ENCODE results near the gene CPLX3. TPM values are rescaled to one million over a fixed set of nuclear protein-coding genes. Genes with fewer than 3 reads are reported as not detected.

The CPLX3 gene
- polyA plus RNA-seq, 3 donors, result 0.12 TPM; not detected in 2

DNA sequence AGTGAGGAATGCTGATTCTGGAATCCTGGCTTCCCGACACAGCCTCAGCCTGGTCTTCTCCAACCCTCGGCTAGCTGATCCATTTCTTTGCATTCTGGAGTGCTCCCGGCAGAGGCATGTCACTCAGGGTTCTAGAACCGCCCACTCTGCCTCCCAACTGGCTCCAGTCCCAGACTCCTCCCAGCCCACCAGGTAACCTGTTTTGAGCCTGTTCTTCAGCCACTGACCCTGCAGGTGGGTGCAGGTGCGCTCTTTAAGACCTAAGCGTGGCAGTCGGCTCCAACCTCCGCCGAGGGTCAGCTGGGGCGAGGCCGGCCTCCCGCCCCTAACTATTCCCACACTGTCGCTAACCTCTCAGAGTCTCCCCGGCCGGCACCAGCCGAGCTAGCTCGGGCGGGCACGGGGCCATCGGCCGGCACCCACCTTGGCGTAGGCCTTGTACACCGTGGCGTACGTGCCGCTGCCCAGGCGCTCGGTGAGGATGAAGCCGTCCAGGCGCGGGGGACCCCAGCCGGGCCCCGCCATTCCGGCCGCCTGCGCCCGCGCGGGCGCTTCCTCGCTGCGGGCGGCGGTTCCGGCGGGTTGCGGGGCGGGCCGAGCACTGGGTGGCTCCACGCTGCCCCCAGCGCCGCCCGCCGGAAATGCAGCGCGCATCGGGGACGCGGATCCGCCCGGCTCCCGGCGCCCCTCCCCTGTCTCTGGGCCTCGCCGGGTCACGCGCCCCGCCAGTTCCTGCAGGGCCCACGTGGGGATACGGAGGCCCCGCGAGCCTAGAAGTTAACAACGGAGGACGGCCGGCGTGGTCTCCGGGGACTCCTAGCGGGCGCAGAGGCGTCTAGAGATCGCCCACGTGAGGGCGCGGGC is 16.4 kb downstream of the CPLX3 start, which contains the start of gene ULK3:
Gene ULK3, minus strand, starts transcription at position 576 of the 864 bp plus-strand sequence. Its CDS starts 51 bp downstream, at position 525.
- Histone ChIP-seq H3K4me3 (replicated peaks in 1 of 3; ENCODE audit: low read depth in 2 of 3, low read length in 3 of 3) (peak within 1 kb of the TSS; percentile 54 to 95 (median 64)), H3K4me2 (replicated peaks; ENCODE audit: extremely low read depth, low read length, poor library complexity, severe bottlenecking) (peak within 1 kb of the TSS; percentile 97), H3K27me3 (ENCODE audit: control insufficient read depth in 2 of 2, insufficient read depth in 2 of 2, low read length in 2 of 2) (no peaks in the 10 kb centered on the region), H3K79me2 (ENCODE audit: insufficient read depth, low read length) (peaks cover 2% of the 10 kb centered on the region), H4K20me1 (ENCODE audit: insufficient read depth, low read length) (peaks cover 35% of the 10 kb centered on the region), H2AFZ (ENCODE audit: insufficient read depth, low read depth, low read length, poor library complexity, severe bottlenecking) (peak within 1 kb of the TSS; percentile 96), H3K4me1 (ENCODE audit: control insufficient read depth in 1 of 2, insufficient read depth in 2 of 2, low read length in 2 of 2) (peaks cover 16 to 22% of the 10 kb centered on the region in 2 donors), H3K36me3 (replicated peaks in 1 of 2; ENCODE audit: control insufficient read depth in 1 of 2, insufficient read depth in 2 of 2, low read length in 2 of 2) (peaks cover 40 to 52% of the 10 kb centered on the region in 2 donors), H3K9ac (ENCODE audit: insufficient read depth, low read length, poor library complexity, severe bottlenecking) (peak within 1 kb of the TSS; percentile 78), H3K27ac (ENCODE audit: low read depth in 1 of 2, low read length in 2 of 2) (peak within 1 kb of the TSS in 1 of 2 donors; percentile 78), H3K9me3 (replicated peaks in 1 of 2; ENCODE audit: control insufficient read depth in 1 of 2, insufficient read depth in 1 of 2, low read length in 2 of 2) (no peaks in the 10 kb centered on the region)
- TF ChIP-seq, protein P1, sequence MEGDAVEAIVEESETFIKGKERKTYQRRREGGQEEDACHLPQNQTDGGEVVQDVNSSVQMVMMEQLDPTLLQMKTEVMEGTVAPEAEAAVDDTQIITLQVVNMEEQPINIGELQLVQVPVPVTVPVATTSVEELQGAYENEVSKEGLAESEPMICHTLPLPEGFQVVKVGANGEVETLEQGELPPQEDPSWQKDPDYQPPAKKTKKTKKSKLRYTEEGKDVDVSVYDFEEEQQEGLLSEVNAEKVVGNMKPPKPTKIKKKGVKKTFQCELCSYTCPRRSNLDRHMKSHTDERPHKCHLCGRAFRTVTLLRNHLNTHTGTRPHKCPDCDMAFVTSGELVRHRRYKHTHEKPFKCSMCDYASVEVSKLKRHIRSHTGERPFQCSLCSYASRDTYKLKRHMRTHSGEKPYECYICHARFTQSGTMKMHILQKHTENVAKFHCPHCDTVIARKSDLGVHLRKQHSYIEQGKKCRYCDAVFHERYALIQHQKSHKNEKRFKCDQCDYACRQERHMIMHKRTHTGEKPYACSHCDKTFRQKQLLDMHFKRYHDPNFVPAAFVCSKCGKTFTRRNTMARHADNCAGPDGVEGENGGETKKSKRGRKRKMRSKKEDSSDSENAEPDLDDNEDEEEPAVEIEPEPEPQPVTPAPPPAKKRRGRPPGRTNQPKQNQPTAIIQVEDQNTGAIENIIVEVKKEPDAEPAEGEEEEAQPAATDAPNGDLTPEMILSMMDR (IDR thresholded peaks at IDR 0.05), result peak; percentile 89
- under 1% methylated on average over 84 of the region's 84 CpGs for WGBS (ENCODE audit: insufficient coverage)
- Mint-ChIP-seq H3K4me3 (peak within 1 kb of the TSS; percentile 87 to 92), H3K9me3 (no peaks in the 10 kb centered on the region), H3K36me3 (peaks cover 36 to 55% of the 10 kb centered on the region in 2 donors), H3K27ac (peak within 1 kb of the TSS; percentile 58 to 83 (median 78)), H3K4me1 (peaks cover 37% of the 10 kb centered on the region), H3K27me3 (ENCODE audit: low read depth in 3 of 3) (peaks cover 0 to 3% (median 0%) of the 10 kb centered on the region in 3 donors)
- intact Hi-C loops (cut with micrococcal nuclease), result loop anchor here (10.0 kb wide), 1 partner anchor 62 kb away; the partner anchor contains the start of gene FAM219B (in 2 of the 2)
- peak; percentile 86 to 91 (median 89) for DNase-seq

DNA sequence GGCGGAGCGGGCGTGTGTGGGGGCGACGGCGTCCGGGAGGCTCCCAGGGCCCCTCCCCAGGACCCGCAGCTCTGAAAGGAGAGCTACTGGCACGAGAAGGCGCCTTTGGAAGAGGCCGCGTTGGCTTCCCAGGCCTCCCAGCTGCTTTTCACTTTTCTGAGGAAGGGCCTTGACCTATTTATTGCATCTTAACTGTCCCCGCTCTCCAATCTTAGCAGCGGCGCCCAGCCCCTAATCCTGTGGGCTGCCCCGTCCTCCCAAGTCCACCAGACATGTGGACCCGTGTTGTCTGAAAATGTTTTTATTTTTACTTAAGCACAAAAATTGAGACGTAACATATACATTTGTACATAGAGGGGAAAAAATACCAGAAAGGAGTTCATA is 17.0 kb downstream of the CPLX3 start:
- Mint-ChIP-seq H3K4me1 (peaks cover 37% of the 10 kb centered on the region), H3K27me3 (ENCODE audit: low read depth in 3 of 3) (peaks cover 0 to 3% (median 0%) of the 10 kb centered on the region in 3 donors), H3K4me3 (peak overlapping the region; percentile 64 to 71), H3K27ac (peak overlapping the region; percentile 58 to 83 (median 78)), H3K9me3 (no peaks in the 10 kb centered on the region), H3K36me3 (peaks cover 43 to 61% of the 10 kb centered on the region in 2 donors)
- Histone ChIP-seq H3K9me3 (replicated peaks in 1 of 2; ENCODE audit: control insufficient read depth in 1 of 2, insufficient read depth in 1 of 2, low read length in 2 of 2) (no peaks in the 10 kb centered on the region), H3K27ac (ENCODE audit: low read depth in 1 of 2, low read length in 2 of 2) (peak overlapping the region in 1 of 2 donors; percentile 44), H2AFZ (ENCODE audit: insufficient read depth, low read depth, low read length, poor library complexity, severe bottlenecking) (peak overlapping the region; percentile 46), H3K4me2 (replicated peaks; ENCODE audit: extremely low read depth, low read length, poor library complexity, severe bottlenecking) (peak overlapping the region; percentile 97), H3K79me2 (ENCODE audit: insufficient read depth, low read length) (peaks cover 2% of the 10 kb centered on the region), H3K4me3 (replicated peaks in 1 of 3; ENCODE audit: low read depth in 2 of 3, low read length in 3 of 3) (peak overlapping the region; percentile 20 to 95 (median 25)), H3K27me3 (ENCODE audit: control insufficient read depth in 2 of 2, insufficient read depth in 2 of 2, low read length in 2 of 2) (no peaks in the 10 kb centered on the region), H3K9ac (ENCODE audit: insufficient read depth, low read length, poor library complexity, severe bottlenecking) (peak overlapping the region; percentile 78), H3K4me1 (ENCODE audit: control insufficient read depth in 1 of 2, insufficient read depth in 2 of 2, low read length in 2 of 2) (peaks cover 16 to 22% of the 10 kb centered on the region in 2 donors), H3K36me3 (replicated peaks in 1 of 2; ENCODE audit: control insufficient read depth in 1 of 2, insufficient read depth in 2 of 2, low read length in 2 of 2) (peaks cover 46 to 52% of the 10 kb centered on the region in 2 donors), H4K20me1 (ENCODE audit: insufficient read depth, low read length) (peaks cover 37% of the 10 kb centered on the region)
- TF ChIP-seq, protein P1 (IDR thresholded peaks at IDR 0.05), result no peak
- intact Hi-C loops (cut with micrococcal nuclease), result loop anchor here (10.0 kb wide), 1 partner anchor 61 kb away; the partner anchor contains the start of gene FAM219B (in 2 of the 2)
- WGBS (ENCODE audit: insufficient coverage), result 6% methylated on average over 13 of the region's 18 CpGs
- DNase-seq, result no peak
